Fibroblast of upper back skin (primary cell): ENCODE results near the gene MAPK7.

Source experiments
- DNase-seq: peaks from one replicate; pipeline ENCODE4 v3.0.0-alpha.2; 2013

Gene MAPK7

GRCh38 chr17:19364699-19365498 lies 13.4 kb upstream of the MAPK7 start:
- no peak for DNase-seq

DNA sequence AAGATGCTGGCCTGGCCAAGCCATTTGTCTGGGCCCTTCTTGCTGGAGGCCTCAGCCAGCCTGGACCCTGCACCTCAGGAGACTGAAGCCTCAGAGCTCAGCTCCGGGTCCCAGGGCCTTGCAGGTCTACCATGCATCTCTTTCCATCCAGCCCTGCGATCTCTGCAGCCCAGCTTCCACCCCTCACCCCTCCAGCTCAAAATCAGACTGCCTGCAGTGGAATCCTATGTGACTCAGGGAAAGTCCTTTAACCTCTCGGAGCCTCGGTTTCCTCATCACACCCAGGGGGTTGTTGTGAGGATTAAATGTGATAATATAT lies 12.8 kb upstream of the MAPK7 start:
- no peak for DNase-seq

DNA sequence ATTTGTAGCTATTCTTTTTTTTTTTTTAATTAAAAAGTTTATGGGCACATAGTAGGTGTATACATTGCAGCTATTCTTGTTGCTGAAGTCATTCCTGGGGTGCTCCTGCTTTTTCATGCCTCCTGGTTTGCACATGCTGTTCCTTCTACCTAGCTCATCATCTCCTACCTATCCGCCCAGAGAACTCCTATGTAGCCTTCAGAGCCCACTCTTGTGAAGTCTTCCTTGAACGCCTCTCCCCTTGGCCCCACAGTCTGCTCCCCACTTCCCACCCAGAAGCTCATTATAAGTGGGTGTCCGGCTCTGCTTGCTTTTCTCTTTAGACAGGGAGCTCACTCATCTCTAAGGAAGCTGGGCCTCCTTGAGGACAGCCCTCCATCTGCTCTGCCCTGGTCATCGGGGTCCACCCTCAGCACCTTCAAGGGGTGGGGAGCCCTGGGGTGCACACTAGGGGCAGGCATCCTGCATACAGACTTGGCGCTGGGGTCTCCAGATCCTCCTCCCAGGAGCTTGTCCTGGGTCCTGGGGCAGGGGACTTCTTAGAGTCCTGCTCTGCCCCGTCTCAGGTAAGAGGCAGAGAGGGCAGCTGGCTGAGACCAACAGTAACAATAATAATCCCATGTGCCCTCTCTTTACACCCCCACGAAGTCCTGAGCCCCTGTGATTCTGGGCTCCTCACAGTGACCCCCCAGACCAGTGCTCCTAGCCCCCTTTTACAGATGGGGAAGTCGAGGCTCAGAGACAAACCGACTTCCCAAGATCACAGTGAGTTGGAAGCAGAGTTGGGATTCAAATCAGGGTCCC lies 12.3 kb upstream of the MAPK7 start:
- no peak for DNase-seq

GRCh38 chr17:19366637-19366972 lies 11.7 kb upstream of the MAPK7 start:
- no peak for DNase-seq

DNA sequence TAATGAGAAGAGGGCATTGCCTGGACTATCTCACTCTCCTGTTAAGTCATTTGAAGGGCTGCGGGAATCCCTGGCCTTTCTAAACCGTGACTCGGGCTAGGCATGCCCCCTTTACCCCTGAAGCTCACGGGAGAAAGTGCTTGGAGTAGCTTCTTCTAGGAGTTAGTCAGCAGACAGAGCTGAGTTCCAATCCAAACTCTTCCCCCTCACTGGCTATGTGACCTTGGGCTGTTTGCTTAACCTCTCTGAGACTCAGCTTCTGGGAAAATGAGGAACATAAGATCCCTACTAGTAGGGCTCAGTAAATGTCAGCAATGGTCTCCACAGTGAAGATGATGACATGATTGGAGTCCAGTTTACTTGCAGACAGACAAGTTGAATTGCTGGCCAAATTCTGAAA lies 10.1 kb upstream of the MAPK7 start:
- DNase-seq: no peak

- no peak for DNase-seq
Observed at GRCh38 chr17:19369107-19369778, 9.1 kb upstream of the MAPK7 start.

GRCh38 chr17:19369846-19370492 lies 8.3 kb upstream of the MAPK7 start:
- DNase-seq: no peak

DNA sequence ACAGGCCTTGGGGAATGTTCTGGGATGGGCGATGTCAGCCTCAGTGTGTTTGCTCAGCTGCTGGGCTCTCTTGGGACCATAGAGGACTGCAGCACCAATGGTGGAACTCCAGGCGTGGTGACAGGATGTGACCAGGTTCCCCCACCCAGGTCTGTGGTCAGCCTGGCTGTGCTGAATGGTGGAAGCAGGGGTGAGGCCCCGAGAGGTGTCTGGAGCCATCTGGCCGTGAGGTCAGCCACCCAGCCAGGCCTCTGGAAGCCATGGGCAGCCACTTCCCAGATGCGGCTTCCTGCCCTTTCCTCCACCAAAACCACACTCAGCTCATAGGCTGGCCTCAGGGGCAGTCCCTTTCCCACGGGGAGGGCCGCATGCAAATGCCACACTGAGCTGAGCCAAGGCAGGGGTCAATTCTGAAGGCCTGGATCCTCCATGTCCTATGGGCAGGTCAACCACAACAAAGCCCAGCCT lies 7.8 kb upstream of the MAPK7 start:
- DNase-seq: no peak

GRCh38 chr17:19371259-19372010 lies 6.9 kb upstream of the MAPK7 start:
- DNase-seq: no peak

DNA sequence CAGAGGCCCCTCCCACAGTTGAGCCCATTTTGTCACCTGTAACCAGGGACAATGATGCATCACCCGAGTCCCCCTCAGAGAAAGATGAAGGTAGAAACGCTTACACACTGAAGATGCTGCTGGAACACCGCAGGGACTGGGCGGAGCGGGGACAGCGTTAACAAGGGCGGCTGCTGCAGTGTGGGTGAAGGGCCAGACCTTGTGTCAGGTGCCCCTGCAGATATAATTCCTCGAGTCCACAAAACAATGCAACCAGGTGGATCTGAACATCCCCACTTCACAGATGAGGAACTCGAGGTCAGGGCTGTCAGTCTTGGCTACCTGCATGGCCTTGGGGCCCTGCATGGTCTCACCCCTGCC lies 6.3 kb upstream of the MAPK7 start:
- DNase-seq: no peak

- DNase-seq: no peak
Observed at GRCh38 chr17:19372439-19372838, 5.9 kb upstream of the MAPK7 start.

DNA sequence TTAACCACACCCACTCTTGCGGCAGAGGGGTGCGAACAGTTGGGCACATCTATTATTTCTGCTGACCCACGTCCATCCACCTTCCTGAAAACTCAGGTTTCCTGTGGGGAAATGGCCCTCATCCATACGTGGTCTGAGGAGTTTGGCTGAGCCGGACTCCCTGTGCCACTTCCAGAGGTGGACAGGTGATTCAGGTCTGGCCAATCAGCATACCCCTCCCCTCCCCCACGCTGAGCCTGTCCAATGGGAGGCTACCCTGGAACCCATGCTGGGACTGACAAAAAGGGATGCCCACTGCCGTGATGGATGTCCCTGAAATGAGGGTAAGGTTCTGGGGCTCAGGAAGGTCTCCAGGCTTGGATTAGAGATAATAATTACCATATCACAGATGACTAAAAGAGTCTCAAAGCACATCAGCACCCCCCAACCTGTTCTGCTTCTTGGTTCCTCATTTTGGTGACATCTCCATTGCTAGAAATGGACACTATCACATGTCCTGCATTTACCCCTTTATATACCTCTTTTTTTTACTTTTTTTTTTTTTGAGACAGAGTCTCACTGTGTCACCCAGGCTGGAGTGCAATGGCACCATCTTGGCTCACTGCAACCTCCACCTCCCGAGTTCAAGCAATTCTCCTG lies 5.3 kb upstream of the MAPK7 start:
- DNase-seq: no peak

DNA sequence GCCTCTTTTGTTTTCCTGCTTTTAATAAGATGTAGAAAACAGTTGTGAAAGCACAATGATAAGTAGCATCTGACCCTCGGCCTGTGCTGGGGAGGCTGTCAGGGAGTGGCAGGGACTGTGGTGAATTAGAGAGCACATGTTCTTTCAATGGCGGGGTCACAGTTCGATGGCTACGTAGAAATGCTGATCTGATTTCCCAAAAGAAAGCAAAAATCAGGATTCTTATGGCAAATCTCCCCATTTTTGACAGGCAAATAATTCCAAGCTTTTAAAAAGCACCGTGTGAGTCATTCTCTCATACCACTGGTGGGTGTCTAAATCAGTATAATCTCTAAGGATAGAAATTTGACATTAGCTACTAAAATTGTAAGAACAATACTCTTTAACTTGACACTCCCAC lies 4.2 kb upstream of the MAPK7 start:
- no peak for DNase-seq

GRCh38 chr17:19375732-19376131 lies 2.6 kb upstream of the MAPK7 start:
- DNase-seq: no peak

DNA sequence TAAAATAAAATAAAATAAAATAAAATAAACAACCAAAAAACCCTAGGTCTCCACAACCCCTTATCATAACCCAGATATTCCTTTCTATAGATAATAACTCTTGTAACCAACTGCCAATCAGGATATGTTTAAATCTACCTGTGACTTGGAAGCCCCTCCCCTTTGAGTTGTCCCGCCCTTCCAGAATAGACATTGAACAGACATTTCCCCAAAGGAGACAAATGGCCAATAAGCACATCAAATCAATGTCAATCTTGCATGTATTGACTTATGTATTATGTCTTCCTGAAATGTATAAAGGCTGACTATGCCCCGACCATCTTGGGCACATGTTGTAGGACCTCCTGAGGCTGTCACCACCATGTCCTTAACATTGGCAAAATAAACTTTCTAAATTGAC lies 1.5 kb upstream of the MAPK7 start:
- no peak for DNase-seq

GRCh38 chr17:19377602-19378415 lies 489 bp upstream of the MAPK7 start:
- DNase-seq: peak; percentile 99

GRCh38 chr17:19379361-19380065 lies 1.2 kb downstream of the MAPK7 start:
- no peak for DNase-seq

DNA sequence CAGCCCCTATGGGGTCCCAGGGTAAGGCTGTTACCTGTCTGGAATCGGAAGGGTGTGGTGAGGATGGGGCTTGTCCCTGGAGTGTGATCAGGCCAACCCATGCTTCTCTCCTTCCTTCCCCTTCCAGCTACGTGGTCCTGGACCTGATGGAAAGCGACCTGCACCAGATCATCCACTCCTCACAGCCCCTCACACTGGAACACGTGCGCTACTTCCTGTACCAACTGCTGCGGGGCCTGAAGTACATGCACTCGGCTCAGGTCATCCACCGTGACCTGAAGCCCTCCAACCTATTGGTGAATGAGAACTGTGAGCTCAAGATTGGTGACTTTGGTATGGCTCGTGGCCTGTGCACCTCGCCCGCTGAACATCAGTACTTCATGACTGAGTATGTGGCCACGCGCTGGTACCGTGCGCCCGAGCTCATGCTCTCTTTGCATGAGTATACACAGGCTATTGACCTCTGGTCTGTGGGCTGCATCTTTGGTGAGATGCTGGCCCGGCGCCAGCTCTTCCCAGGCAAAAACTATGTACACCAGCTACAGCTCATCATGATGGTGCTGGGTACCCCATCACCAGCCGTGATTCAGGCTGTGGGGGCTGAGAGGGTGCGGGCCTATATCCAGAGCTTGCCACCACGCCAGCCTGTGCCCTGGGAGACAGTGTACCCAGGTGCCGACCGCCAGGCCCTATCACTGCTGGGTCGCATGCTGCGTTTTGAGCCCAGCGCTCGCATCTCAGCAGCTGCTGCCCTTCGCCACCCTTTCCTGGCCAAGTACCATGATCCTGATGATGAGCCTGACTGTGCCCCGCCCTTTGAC lies 2.4 kb downstream of the MAPK7 start:
- DNase-seq: no peak

GRCh38 chr17:19381361-19381740 lies 3.1 kb downstream of the MAPK7 start:
- DNase-seq: no peak
